GM18508 (cell line): Measurements from ENCODE around the gene KRTAP20-2.

Source experiments
- ATAC-seq: cut with Tn5 transposase; IDR thresholded peaks from one replicate; pipeline ENCODE4 v1.9.1; 2021; ENCODE audit warnings: moderate number of reproducible peaks; ENCODE audit not compliant: insufficient read depth, unreplicated experiment

Gene KRTAP20-2

DNA sequence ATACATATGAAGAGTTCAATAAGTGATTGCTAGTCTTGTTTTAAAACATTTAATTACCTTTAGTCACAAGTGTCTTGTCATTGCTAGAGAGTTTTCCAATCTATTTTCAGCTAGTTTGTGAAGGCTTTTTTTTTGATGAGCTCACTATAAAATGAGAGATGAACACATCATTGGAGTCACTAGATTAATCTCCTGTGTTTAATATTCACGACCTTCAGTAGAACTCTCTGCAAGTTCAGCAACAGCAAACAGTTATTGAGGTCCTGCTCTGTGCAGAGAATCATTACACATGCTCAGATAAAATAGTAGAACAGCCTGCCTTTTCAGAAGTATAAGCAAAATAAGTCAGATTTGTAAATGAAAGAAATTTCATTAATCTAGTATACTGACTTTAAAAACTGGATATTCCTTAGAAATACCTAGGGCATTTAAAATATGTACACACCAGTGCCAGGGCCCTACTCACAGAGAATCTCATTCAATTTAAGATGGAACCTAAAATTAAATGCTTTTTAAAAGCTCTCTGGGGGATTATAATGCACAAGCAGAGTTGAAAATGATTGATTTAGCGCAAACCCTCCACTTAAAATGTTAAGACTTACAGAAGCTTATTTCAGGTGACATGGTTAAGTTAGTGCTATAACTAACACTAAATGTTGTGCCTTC lies 38.1 kb downstream of the KRTAP20-2 start:
- ATAC-seq, result no peak

DNA sequence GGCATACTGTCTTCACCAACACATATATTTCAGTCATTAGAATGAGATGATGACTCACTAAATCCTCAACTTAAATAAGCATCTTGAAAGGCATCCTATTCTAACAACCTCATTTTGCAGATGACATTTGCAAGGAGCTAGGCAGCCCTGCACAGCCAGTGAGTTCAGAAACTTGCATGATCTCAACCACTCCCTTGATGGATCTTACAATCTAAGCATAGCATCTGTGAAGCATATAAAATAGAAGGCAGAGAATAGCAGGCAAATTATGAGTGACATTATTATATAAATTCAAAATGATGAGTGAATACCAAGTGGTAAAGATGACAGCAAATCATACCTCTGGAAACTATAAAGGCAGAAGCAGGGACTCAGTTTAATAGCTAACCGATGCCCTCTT lies 39.3 kb downstream of the KRTAP20-2 start:
- ATAC-seq, result no peak

DNA sequence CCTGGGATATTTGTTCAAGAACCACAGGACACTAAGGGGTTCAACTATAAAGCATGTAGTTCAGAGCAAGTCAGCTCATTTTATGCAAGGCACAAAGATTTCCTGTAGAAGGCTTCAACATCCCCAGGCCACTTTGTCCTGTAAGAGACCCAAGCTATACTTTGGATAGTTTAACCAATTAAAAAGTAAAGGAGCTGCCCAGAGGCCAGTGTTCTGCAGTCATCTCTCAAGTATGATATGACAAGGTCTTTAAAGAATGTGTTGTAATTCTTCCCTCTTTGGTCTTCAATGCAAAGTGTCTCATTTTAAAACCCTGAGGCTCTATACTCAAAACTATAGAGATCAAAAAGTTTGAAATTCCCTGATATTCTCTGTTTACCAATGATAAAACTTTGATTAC lies 41.7 kb downstream of the KRTAP20-2 start:
- no peak for ATAC-seq

DNA sequence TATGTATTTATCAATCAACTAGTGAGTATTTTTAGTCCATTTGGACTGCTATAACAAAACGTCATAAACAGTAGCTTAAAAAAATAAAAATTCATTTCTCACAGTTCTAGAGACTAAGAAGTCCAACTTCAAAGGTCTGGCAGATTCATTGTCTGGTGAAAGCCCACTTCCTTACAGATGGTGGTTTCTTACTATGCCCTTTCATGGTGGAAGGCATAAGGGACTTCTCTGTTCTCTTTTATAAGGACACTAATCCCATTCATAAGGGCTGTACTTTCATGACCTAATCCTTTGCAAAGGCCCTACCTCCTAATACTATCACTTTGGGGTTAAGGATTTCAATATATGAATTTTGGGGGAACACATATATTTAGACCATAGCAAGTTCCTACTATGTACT lies 45.6 kb downstream of the KRTAP20-2 start:
- ATAC-seq, result no peak

DNA sequence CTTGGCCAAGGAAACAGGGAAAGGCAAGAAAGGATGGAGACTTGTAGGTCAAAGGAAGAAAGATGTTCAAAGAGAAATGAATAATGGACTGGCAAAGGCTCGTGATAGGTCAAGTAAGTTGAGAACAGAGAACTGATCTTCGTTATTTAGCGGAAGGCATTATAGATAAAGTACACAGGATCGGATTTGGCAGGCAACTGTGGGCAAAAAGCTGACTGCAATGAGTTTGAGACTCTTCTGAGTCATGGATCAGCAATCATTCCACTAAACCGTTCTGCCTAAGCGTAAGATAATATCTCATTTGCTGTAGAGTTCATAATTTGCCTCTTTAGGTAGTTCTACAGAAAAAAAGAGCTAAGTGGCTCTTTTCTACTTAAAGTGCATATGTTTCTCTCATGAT lies 49.5 kb downstream of the KRTAP20-2 start:
- ATAC-seq, result no peak
